ENCODE measurements around the gene GGACT.

Gene GGACT

GRCh38 chr13:100517135-100517534 lies 71.5 kb downstream of the GGACT start:
- TF ChIP-seq CTCF (IDR thresholded peaks at IDR 0.05; ENCODE audit: control insufficient read depth, extremely low read depth, insufficient read depth) = no peak
- no peak for DNase-seq (ENCODE audit: low read depth)
- H3K4me3 ChIP-seq (ENCODE audit: low read depth, low read length) = no peak overlapping the region

GRCh38 chr13:100515410-100515800 lies 73.2 kb downstream of the GGACT start:
- no peak for TF ChIP-seq CTCF (IDR thresholded peaks at IDR 0.05; ENCODE audit: control insufficient read depth, extremely low read depth, insufficient read depth)
- no peak for DNase-seq (ENCODE audit: low read depth)
- H3K4me3 ChIP-seq (ENCODE audit: low read depth, low read length) = no peak overlapping the region

DNA sequence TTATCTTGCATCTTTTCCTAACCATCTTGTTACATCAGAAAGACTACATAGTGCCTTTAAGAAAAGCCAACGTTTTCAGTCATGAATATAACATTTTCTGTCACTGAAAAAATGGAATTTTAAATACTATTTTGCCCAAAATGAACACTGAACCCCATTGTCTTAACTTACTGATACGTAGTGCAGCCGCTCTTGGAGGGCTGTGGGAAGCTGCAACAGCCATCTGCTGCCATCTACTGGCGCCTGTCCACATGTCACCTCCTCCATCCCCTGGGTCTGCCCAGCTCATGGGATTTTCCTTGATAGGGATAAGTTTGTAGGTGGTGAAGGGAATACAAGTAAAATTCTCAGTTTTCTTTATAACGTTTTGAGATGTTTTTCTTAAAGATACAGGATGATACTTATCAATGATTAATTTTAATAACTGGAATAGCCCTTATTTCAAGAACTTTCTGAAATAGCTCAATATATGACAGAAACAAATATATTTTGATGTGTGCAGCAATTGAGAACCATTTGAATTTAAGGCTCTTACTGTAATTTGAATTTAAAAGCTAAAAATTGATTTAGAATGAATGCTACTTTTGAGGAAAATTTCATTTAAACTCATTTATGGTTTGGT lies 73.7 kb downstream of the GGACT start:
- TF ChIP-seq CTCF (IDR thresholded peaks at IDR 0.05; ENCODE audit: control insufficient read depth, extremely low read depth, insufficient read depth) = peak; percentile 88
- no peak overlapping the region for H3K4me3 ChIP-seq (ENCODE audit: low read depth, low read length)
- DNase-seq (ENCODE audit: low read depth) = no peak

GRCh38 chr13:100513987-100514670 lies 74.5 kb downstream of the GGACT start:
- TF ChIP-seq CTCF (IDR thresholded peaks at IDR 0.05; ENCODE audit: control insufficient read depth, extremely low read depth, insufficient read depth) = no peak
- peak; percentile 33 for DNase-seq (ENCODE audit: low read depth)
- H3K4me3 ChIP-seq (ENCODE audit: low read depth, low read length) = no peak overlapping the region

DNA sequence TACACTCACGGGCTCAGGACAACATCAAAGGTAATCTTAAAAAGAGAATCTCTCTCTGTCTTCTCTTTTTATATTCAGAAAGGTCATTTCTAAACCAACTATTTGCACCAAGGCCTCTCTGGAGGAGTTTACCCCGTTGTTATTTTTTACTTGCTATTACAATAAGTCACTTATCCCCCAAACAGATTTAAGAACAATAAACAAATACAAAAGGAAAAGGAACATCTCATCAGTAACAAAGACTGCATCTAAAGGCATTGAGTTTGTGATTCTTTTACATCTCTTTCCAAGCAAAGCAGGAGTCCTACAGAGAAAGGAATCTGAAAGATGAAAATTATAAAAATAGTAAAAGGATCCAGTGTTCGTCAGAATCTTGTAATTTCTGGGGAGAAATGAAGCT lies 75.4 kb downstream of the GGACT start:
- no peak overlapping the region for H3K4me3 ChIP-seq (ENCODE audit: low read depth, low read length)
- no peak for TF ChIP-seq CTCF (IDR thresholded peaks at IDR 0.05; ENCODE audit: control insufficient read depth, extremely low read depth, insufficient read depth)
- DNase-seq (ENCODE audit: low read depth) = no peak

- no peak overlapping the region for H3K4me3 ChIP-seq (ENCODE audit: low read depth, low read length)
- no peak for TF ChIP-seq CTCF (IDR thresholded peaks at IDR 0.05; ENCODE audit: control insufficient read depth, extremely low read depth, insufficient read depth)
- no peak for DNase-seq (ENCODE audit: low read depth)
Measured at GRCh38 chr13:100512422-100512821, 76.2 kb downstream of the GGACT start.

DNA sequence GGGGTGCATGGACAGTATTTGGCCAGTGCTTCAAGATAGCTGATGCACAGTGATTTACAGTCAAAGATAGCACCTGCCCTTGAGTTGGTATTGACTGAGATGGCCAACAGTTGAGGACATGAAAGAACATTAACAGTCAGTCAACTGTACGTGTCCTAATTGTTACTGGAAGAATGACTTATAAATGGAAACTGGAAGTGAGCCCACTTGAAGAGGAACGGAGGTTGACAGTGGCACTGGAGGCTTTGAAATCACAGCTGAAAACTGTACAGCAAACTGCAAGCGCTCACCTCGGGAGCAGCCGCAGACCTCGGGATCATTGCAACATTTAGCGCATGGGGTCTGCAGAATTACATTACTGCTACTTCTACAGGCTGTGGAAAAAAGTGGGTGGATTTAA lies 77.1 kb downstream of the GGACT start:
- DNase-seq (ENCODE audit: low read depth) = no peak
- no peak for TF ChIP-seq CTCF (IDR thresholded peaks at IDR 0.05; ENCODE audit: control insufficient read depth, extremely low read depth, insufficient read depth)
- H3K4me3 ChIP-seq (ENCODE audit: low read depth, low read length) = no peak overlapping the region

Data from LNCaP clone FGC (cell line).